NCI-H748 (cell line): ENCODE measurements around the gene CLDN15.
"Not testable (repeated sequence)": the region's sequence is repeated elsewhere in the genome, so short reads cannot be mapped to it uniquely, and the experiment has no call there.

Experiments used
- DNase-seq: peaks from one replicate; lab custom pipeline; 2025; ENCODE audit not compliant: unreplicated experiment; lab: John Stamatoyannopoulos, UW

Gene CLDN15

DNA sequence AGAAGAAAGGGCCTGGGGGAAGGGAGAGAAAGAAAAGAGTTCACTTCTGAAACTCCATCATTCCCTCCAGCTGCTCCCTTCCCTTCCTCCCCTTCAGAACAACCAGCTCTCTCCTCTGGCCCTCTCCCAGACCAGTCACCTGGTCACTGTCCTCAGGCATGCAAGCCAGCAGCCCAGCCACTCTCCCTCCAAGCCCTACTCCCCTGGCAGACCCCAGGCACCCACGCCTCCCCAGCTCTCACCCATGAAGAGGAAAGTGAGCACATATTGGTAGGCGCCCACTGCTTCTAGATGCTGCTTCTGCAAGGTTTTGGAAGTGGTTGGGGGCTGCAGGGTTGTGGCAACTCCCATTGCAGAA is 37.1 kb downstream of the CLDN15 start:
- DNase-seq, result no peak

DNA sequence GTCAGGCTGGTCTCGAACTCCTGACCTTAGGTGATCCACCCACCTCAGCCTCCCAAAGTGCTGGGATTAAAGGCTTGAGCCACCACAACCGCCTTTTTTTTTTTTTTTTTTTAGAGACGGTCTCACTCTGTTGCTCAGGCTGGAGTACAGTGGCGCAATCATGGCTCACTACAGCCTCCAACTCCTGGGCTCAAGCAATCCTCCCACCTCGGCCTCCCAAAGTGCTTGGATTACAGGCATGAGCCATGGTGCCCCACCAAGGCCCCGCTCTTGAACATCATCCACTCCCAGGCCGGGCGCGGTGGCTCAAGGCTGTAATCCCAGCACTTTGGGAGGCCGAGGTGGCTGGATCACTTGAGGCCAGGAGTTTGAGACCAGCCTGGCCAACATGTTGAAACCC is 38.1 kb downstream of the CLDN15 start:
- not testable (repeated sequence) for DNase-seq

DNA sequence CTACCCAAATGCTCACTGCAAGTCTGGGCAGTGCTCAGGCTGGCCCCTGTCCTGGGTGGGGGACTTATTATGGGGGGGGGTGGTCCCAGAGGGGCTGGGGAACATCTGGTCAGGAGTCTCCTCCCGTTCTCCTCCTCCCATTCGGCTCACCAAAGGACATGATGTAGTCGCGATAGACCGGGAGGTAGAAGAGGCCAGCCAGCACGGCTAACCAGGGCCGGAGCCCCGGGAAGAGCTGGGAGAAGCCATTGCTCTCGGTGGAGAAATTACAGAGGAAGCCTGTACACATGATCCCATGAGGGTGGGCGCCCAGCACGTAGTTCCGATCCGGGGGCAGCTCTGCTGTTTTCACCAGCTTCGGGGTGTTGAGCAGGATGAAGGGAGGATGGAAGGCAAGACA is 39.1 kb downstream of the CLDN15 start:
- no peak for DNase-seq

GRCh38 chr7:101197991-101198390 is 39.6 kb downstream of the CLDN15 start:
- no peak for DNase-seq

DNA sequence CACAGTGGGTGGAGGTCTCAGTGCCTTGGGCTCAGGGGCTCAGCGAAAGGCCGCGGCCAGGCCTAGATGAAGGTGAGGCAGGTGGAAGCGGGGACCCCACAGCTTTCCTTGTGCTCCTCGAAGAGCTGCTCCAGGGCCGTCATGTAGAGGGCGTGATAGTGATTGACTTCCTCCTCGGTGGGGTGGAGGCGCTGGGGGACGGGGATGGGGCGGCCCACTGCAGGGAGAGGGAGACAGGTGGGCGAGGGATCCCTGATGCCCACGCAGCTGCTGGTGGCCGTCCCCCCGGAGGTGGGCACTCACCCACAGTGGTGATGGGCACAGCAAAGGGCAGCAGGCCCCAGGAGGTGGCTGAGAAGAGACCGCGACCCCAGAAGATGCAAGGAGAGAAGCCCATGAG is 41.7 kb downstream of the CLDN15 start:
- no peak for DNase-seq

DNA sequence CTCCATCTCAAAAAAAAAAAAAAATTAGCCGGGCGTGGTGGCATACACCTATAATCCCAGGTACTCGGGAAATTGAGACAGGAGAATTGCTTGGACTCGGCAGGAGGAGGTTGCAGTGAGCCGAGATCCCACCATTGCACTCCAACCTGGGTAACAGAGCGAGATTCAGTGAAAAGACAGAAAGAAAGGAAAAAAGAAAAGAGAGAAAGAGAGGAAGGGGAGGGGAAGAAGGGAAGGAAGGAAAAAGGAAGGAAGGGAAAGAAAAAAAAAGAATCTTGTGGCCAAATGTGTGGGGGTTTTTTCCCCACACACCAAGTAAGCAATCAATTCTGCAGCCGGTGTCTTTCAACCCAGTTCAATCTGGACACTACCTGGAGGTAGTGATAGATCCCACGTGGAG is 48.5 kb downstream of the CLDN15 start:
- DNase-seq, result no peak

DNA sequence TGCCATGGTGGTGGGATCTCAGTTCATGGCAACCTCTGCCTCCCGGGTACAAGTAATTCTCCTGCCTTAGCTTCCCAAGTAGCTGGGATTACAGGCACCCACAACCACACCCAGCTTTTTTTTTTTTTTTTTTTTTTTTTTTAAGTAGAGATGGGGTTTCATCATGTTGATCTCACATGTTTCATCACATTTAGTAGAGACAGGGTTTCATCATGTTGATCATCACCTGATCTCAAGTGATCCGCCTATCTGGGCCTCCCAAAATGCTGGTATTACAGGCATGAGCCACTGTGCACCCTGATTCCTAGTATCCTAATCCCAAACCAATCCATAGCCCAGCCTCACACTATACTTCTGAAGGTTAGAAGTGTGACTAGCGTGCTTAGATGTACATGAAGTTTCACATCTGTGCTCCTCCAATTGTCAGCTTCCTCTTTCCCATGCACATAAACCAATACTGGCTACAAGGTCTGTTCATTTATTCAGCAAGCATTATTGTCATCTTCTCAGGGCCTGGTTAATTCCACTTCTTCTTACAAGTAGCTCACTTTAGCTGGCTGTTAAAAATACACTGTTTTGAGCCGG is 50.7 kb downstream of the CLDN15 start:
- no peak for DNase-seq

- no peak for DNase-seq
Observed at GRCh38 chr7:101186194-101186593, 51.4 kb downstream of the CLDN15 start.

DNA sequence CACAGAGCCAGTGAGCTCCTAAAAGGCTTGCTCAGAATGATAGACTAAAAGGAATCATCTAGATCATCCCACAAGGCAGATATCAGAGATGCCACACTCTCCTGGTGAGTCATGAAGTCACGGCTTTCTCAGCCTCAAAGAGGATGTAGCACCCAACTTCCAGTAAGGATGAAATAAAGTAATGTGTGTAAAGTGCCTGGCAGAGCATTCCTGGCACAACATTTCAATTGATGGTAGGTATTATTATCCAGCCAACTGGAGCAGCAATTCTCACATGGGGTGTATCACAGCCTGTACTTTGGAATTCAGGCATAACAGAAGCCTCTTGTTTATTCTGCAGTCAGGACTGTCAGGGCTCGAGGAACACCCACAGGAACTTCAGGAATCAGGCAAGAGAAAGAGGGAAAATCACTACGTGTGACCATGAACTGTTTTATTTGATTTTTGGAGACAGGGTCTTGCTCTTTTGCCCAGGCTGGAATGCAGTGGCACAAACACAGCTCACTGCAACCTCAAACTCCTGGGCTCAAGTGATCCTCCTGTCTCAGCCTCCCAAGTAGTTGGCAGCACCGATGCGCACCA is 52.3 kb downstream of the CLDN15 start:
- no peak for DNase-seq
